ENCODE measurements around the gene CCDC28A.
"Not testable (repeated sequence)": the region's sequence is repeated elsewhere in the genome, so short reads cannot be mapped to it uniquely, and the experiment has no call there.

Gene CCDC28A

GRCh38 chr6:138773177-138774091 lies at the start of gene CCDC28A:
TSS of gene CCDC28A (plus strand) at chr6:138773769. CDS start at chr6:138776121, 2,352 bp downstream.
- Histone ChIP-seq H3K27me3 (ENCODE audit: insufficient read depth, low read length) (no peaks in the 10 kb centered on the region), H3K4me1 (ENCODE audit: control insufficient read depth, insufficient read depth, low read length, unreplicated experiment) (peaks cover 14% of the 10 kb centered on the region), H3K4me3 (ENCODE audit: low read depth, low read length) (peak within 1 kb of the TSS; percentile 87), H2AFZ (ENCODE audit: low read length, unreplicated experiment) (peak within 1 kb of the TSS; percentile 96), H3K36me3 (ENCODE audit: insufficient read depth, low read length) (no peaks in the 10 kb centered on the region), H3K27ac (ENCODE audit: low read depth, low read length) (peak within 1 kb of the TSS; percentile 79), H3K79me2 (ENCODE audit: control insufficient read depth, insufficient read depth, low read length, unreplicated experiment) (no peaks in the 10 kb centered on the region)

- Histone ChIP-seq H3K79me2 (ENCODE audit: control insufficient read depth, insufficient read depth, low read length, unreplicated experiment) (no peaks in the 10 kb centered on the region), H3K36me3 (ENCODE audit: insufficient read depth, low read length) (no peaks in the 10 kb centered on the region), H3K4me1 (ENCODE audit: control insufficient read depth, insufficient read depth, low read length, unreplicated experiment) (peaks cover 23% of the 10 kb centered on the region), H3K27ac (ENCODE audit: low read depth, low read length) (no peak overlapping the region), H3K27me3 (ENCODE audit: insufficient read depth, low read length) (no peaks in the 10 kb centered on the region), H3K4me3 (ENCODE audit: low read depth, low read length) (no peak overlapping the region), H2AFZ (ENCODE audit: low read length, unreplicated experiment) (no peak overlapping the region)
Measured at GRCh38 chr6:138724015-138724414, 49.6 kb upstream of the CCDC28A start.

- H3K4me1 ChIP-seq (ENCODE audit: control insufficient read depth, insufficient read depth, low read length, unreplicated experiment) = peaks cover 18% of the 10 kb centered on the region
- H2AFZ ChIP-seq (ENCODE audit: low read length, unreplicated experiment) = no peak overlapping the region
- H3K79me2 ChIP-seq (ENCODE audit: control insufficient read depth, insufficient read depth, low read length, unreplicated experiment) = no peaks in the 10 kb centered on the region
- H3K27ac ChIP-seq (ENCODE audit: low read depth, low read length) = no peak overlapping the region
- H3K36me3 ChIP-seq (ENCODE audit: insufficient read depth, low read length) = no peaks in the 10 kb centered on the region
- H3K4me3 ChIP-seq (ENCODE audit: low read depth, low read length) = no peak overlapping the region
- H3K27me3 ChIP-seq (ENCODE audit: insufficient read depth, low read length) = no peaks in the 10 kb centered on the region
Measured at GRCh38 chr6:138726066-138726756, 47.4 kb upstream of the CCDC28A start.

GRCh38 chr6:138726757-138727097 lies 46.8 kb upstream of the CCDC28A start:
- Histone ChIP-seq H3K79me2 (ENCODE audit: control insufficient read depth, insufficient read depth, low read length, unreplicated experiment) (no peaks in the 10 kb centered on the region), H3K36me3 (ENCODE audit: insufficient read depth, low read length) (no peaks in the 10 kb centered on the region), H3K4me3 (ENCODE audit: low read depth, low read length) (no peak overlapping the region), H3K27ac (ENCODE audit: low read depth, low read length) (no peak overlapping the region), H3K27me3 (ENCODE audit: insufficient read depth, low read length) (no peaks in the 10 kb centered on the region), H2AFZ (ENCODE audit: low read length, unreplicated experiment) (no peak overlapping the region), H3K4me1 (ENCODE audit: control insufficient read depth, insufficient read depth, low read length, unreplicated experiment) (peaks cover 18% of the 10 kb centered on the region)

GRCh38 chr6:138727182-138727581 lies 46.4 kb upstream of the CCDC28A start:
- Histone ChIP-seq H3K4me3 (ENCODE audit: low read depth, low read length) (no peak overlapping the region), H3K4me1 (ENCODE audit: control insufficient read depth, insufficient read depth, low read length, unreplicated experiment) (peaks cover 18% of the 10 kb centered on the region), H3K27ac (ENCODE audit: low read depth, low read length) (no peak overlapping the region), H3K36me3 (ENCODE audit: insufficient read depth, low read length) (no peaks in the 10 kb centered on the region), H2AFZ (ENCODE audit: low read length, unreplicated experiment) (no peak overlapping the region), H3K79me2 (ENCODE audit: control insufficient read depth, insufficient read depth, low read length, unreplicated experiment) (no peaks in the 10 kb centered on the region), H3K27me3 (ENCODE audit: insufficient read depth, low read length) (no peaks in the 10 kb centered on the region)

GRCh38 chr6:138728662-138729061 lies 44.9 kb upstream of the CCDC28A start:
- no peaks in the 10 kb centered on the region for H3K36me3 ChIP-seq (ENCODE audit: insufficient read depth, low read length)
- H3K4me3 ChIP-seq (ENCODE audit: low read depth, low read length) = no peak overlapping the region
- no peaks in the 10 kb centered on the region for H3K79me2 ChIP-seq (ENCODE audit: control insufficient read depth, insufficient read depth, low read length, unreplicated experiment)
- peaks cover 6% of the 10 kb centered on the region for H3K4me1 ChIP-seq (ENCODE audit: control insufficient read depth, insufficient read depth, low read length, unreplicated experiment)
- no peak overlapping the region for H3K27ac ChIP-seq (ENCODE audit: low read depth, low read length)
- no peak overlapping the region for H2AFZ ChIP-seq (ENCODE audit: low read length, unreplicated experiment)
- H3K27me3 ChIP-seq (ENCODE audit: insufficient read depth, low read length) = no peaks in the 10 kb centered on the region

- not testable (repeated sequence) for H3K27ac ChIP-seq (ENCODE audit: low read depth, low read length); H3K79me2 ChIP-seq (ENCODE audit: control insufficient read depth, insufficient read depth, low read length, unreplicated experiment); H3K27me3 ChIP-seq (ENCODE audit: insufficient read depth, low read length)
Measured at GRCh38 chr6:138730037-138730436, 43.5 kb upstream of the CCDC28A start.

GRCh38 chr6:138734585-138734984 lies 39.0 kb upstream of the CCDC28A start:
- Histone ChIP-seq H3K27me3 (ENCODE audit: insufficient read depth, low read length) (no peaks in the 10 kb centered on the region), H3K36me3 (ENCODE audit: insufficient read depth, low read length) (no peaks in the 10 kb centered on the region), H3K79me2 (ENCODE audit: control insufficient read depth, insufficient read depth, low read length, unreplicated experiment) (no peaks in the 10 kb centered on the region), H3K4me1 (ENCODE audit: control insufficient read depth, insufficient read depth, low read length, unreplicated experiment) (no peaks in the 10 kb centered on the region), H2AFZ (ENCODE audit: low read length, unreplicated experiment) (no peak overlapping the region), H3K27ac (ENCODE audit: low read depth, low read length) (no peak overlapping the region), H3K4me3 (ENCODE audit: low read depth, low read length) (no peak overlapping the region)

More at GRCh38 chr6:138730037-138730436, 43.5 kb upstream of the CCDC28A start:
- H3K36me3 ChIP-seq (ENCODE audit: insufficient read depth, low read length); H2AFZ ChIP-seq (ENCODE audit: low read length, unreplicated experiment); H3K4me3 ChIP-seq (ENCODE audit: low read depth, low read length); H3K4me1 ChIP-seq (ENCODE audit: control insufficient read depth, insufficient read depth, low read length, unreplicated experiment): not testable (repeated sequence)

GRCh38 chr6:138736640-138737039 lies 36.9 kb upstream of the CCDC28A start:
- Histone ChIP-seq H2AFZ (ENCODE audit: low read length, unreplicated experiment) (no peak overlapping the region), H3K4me1 (ENCODE audit: control insufficient read depth, insufficient read depth, low read length, unreplicated experiment) (no peaks in the 10 kb centered on the region), H3K36me3 (ENCODE audit: insufficient read depth, low read length) (no peaks in the 10 kb centered on the region), H3K79me2 (ENCODE audit: control insufficient read depth, insufficient read depth, low read length, unreplicated experiment) (no peaks in the 10 kb centered on the region), H3K27ac (ENCODE audit: low read depth, low read length) (no peak overlapping the region), H3K27me3 (ENCODE audit: insufficient read depth, low read length) (no peaks in the 10 kb centered on the region), H3K4me3 (ENCODE audit: low read depth, low read length) (no peak overlapping the region)

GRCh38 chr6:138752017-138752416 lies 21.6 kb upstream of the CCDC28A start:
- Histone ChIP-seq H2AFZ (ENCODE audit: low read length, unreplicated experiment) (no peak overlapping the region), H3K36me3 (ENCODE audit: insufficient read depth, low read length) (no peaks in the 10 kb centered on the region), H3K79me2 (ENCODE audit: control insufficient read depth, insufficient read depth, low read length, unreplicated experiment) (no peaks in the 10 kb centered on the region), H3K4me3 (ENCODE audit: low read depth, low read length) (no peak overlapping the region), H3K4me1 (ENCODE audit: control insufficient read depth, insufficient read depth, low read length, unreplicated experiment) (no peaks in the 10 kb centered on the region), H3K27me3 (ENCODE audit: insufficient read depth, low read length) (no peaks in the 10 kb centered on the region), H3K27ac (ENCODE audit: low read depth, low read length) (no peak overlapping the region)

GRCh38 chr6:138757136-138757535 lies 16.4 kb upstream of the CCDC28A start:
- no peaks in the 10 kb centered on the region for H3K36me3 ChIP-seq (ENCODE audit: insufficient read depth, low read length)
- H3K4me1 ChIP-seq (ENCODE audit: control insufficient read depth, insufficient read depth, low read length, unreplicated experiment) = no peaks in the 10 kb centered on the region
- no peak overlapping the region for H3K4me3 ChIP-seq (ENCODE audit: low read depth, low read length)
- H3K79me2 ChIP-seq (ENCODE audit: control insufficient read depth, insufficient read depth, low read length, unreplicated experiment) = no peaks in the 10 kb centered on the region
- H3K27ac ChIP-seq (ENCODE audit: low read depth, low read length) = no peak overlapping the region
- H2AFZ ChIP-seq (ENCODE audit: low read length, unreplicated experiment) = no peak overlapping the region
- H3K27me3 ChIP-seq (ENCODE audit: insufficient read depth, low read length) = no peaks in the 10 kb centered on the region
